NCI-H2171 treated with DMSO at 0.1 percent for 48 hours (cell line): Measurements from ENCODE around the gene TFDP2.
"Not testable (repeated sequence)": the region's sequence is repeated elsewhere in the genome, so short reads cannot be mapped to it uniquely, and the experiment has no call there.

ENCODE experiments used
- DNase-seq: peaks from one replicate; lab custom pipeline; 2025; lab: John Stamatoyannopoulos, UW

Gene TFDP2

DNA sequence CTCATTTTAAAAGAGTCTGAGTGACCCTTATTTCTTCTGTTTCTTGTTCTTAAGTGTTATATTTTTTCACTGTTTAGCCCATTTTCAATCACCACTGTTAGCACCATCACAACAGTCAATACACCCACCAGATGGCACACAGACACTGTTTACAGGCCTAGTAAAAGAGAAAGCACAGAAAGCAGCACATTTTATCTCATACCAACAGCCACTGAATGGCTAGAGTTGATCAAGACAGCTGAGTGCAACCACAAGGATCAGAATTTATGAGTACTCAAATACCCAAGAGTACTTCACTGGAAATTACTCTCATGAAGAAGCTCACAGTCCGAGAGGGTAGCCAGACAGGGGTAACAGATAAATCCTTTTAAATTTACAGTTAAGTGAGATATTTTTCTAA is 127.0 kb downstream of the TFDP2 start:
- DNase-seq, result peak; percentile 79

DNA sequence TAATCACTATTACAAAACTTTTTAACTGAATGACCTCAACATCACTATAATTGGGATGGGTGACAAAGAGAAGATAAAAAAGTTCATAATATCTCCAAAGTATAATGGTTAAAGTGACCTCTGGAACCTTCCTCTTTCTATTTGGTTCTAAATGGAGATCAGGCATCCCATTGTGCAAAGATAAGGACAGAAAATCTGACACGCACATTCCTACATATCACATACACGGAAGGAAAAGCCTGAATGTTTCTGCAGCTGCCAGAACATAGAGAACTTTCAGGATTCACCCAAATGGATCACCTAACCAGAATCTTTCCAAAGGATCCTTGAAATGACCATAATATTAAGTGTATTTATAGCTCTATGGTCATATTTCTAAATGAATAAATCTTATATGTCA is 128.2 kb downstream of the TFDP2 start:
- DNase-seq, result no peak

DNA sequence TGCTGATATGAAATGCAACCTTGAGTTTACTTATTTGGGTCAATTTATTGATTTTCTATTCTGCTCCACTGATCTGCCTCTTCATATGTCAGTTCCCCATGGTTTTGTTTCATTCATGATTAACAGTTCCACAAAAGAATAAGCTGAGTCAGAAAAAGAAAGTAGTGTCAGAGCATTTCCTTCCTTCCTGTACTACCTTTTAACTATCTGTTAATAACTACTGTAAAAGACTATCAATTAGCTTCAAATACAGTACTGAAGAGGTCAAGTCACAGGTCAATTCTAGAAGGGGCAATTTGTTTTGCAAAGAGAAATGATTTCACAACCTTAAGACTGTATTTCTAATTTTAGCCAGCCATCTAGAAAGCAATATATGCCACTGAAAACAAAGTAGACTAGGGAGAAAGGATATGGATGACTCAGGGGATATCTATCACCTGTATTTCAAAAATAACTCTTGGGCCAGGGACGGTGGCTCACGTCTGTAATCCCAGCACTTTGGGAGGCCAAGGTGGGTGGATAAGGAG is 129.5 kb downstream of the TFDP2 start:
- DNase-seq, result no peak

DNA sequence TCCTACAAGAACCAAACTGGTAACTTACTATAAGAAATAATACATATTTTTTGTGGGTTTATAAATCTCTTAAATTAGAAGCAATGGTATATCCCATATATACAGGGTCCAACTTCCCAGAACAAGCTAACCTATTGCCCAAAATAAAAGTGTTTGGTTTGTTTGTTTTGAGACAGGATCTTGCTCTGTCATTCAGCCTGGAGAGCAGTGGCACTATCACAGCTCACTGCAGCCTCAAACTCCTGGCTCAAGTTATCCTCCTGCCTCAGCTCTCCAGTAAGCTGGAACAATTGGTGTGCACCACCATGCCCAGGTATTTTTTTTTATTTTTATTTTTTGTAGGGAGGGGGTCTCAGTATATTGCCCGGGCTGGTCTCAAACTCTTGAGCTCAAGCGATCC is 135.4 kb downstream of the TFDP2 start:
- DNase-seq, result no peak

DNA sequence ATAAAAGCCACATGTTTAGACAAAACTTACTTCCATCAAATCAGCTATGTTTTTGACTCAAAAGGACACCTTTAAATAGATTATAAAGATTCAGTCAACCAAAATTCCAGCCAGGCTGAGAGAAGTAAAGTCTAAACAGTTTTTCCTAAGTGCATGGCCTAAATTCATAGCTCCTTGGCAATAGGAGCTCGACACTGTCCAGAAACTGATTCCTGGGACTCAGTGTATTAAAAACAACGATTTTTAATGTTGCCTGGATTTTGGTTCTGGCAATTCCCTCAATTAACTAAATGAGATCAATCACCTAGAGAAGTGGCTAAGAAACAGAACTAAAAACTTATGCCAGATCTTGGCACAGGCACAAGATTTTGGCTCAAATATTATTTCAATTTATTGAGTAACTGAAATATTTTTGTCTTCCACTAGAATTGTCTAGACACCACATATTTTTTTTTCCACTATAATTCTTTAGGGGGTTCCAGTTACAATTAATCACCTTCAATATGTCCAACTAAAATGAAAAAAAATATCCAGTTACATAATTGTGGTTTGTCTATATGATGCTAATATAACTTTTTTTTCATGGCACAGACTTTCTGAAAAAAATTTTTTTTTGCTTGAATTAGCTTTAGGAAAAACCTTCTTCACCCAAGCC is 135.9 kb downstream of the TFDP2 start:
- DNase-seq, result peak; percentile 15

DNA sequence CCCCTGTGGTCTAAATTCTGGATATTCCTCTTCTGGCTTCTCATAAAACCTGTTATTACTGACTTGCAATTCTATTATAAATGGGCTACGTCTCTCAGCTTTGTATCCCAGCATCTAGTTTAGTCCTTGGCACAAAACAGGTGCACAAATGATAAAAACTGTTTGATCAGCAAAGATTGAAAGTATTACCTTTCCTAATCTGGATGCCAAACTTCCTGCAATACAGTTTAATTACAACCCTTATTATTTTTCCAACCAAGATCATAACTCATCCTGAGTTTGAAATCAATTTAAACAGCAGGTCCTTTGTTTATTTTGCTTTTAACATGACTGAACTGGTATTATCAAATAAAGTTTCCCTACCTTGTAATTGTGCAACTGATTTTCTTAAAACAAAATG is 140.3 kb downstream of the TFDP2 start:
- DNase-seq, result no peak

DNA sequence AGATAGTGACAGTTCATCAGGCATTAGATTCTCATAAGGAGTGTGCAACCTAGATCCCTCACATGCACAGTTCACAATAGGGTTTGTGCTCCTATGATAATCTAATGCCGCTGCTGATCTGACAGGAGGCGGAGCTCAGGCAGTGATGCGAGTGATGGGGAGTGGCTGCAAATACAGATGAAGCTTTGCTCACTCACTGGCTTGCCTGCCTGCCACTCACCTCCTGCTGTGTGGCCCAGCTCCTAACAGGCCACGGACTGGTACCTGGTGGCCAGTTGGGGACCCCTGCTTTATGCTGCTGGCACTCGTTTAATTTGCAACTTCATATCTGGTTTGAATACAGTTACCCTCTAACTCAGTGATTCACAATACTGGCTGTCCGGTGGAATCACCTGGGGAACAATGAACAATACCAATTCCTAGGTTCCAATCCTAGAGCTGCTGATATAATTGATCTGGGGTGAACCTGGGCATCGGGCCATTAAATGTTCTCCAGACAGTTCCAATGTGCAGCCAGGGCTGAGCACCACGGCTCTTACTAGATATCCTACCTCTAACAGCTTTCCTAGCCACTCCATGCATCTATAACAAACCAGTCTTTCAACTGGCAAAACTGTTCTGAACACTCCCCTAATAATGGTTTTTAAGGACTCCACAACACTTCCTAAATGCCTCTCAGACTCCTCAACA is 141.5 kb downstream of the TFDP2 start:
- no peak for DNase-seq

DNA sequence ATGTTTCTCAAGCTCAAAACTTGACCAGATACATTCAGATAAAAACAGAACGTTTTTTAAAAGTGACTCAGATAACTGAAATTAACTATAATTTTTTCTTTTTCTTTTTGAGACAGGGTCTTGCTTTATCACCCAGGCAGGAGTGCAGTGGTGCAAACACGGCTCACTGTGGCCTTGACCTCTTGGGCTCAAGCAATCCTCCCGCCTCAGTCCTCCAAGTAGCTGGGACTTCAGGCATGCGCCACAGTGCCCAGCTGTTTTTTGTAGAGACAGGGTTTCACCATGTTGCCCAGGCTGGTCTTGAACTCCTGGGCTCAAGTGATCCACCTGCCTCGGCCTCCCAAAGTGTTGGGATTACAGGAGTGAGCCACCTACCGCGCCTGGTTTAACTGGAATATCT is 144.4 kb downstream of the TFDP2 start:
- not testable (repeated sequence) for DNase-seq

DNA sequence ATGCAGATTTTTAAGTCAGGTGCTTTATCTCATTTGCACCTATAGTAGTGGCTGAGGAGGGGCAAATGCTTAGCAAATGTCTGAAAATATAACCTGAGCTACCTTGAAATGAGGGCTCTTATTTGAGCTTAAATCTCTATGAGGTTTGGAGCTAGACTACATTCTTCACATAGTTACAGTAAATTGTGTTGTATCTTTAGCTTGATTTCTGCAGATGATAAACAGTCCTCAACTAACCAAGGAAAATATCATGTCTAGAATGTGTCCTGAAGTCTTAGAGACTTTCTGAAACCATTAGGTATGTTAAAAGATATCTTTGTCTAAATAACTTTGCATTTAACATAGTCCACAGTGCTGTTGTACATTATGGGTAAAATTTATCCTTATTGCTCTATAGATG is 145.3 kb downstream of the TFDP2 start:
- no peak for DNase-seq

DNA sequence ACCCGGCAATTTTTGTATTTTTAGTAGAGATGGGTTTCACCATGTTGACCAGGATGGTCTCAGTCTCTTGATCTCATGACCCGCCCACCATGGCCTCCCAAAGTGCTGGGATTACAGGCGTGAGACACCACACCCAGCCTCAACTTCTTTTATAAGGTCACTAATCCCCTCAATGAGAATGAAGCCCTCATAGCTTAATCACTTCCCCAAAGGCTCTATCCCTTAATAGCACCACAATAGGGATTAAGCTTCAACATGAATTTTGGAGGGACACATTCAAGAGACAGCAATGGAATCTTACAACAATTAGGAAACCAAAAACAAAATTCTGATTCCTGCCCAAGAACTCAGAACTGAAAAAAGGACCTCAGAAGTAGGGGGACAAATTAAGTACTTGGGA is 146.1 kb downstream of the TFDP2 start:
- no peak for DNase-seq

DNA sequence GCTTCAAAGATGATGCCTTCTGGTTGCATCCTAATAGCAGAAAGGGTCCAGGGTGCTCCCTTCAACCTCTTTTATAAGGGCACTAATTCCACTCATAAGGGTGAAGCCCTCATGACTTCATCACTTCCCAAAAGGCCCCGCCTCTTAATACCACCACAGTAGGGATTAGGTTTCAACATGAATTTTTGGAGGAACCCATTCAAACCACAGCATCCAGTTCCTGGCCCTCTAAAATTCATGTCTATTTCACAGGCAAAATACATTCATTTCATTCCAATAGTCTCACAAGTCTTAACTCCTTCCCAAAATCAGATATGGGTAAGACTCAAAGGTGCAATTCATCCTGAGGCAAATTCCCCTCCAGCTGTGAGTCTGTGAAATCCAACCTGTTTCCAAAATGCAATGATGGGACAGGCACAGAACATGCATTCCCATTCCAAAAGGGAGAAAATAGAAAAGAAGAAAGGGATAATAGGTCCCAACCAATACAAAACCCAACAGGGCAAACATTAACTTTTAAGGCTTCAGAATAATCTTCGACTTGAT is 148.9 kb downstream of the TFDP2 start:
- DNase-seq, result no peak

DNA sequence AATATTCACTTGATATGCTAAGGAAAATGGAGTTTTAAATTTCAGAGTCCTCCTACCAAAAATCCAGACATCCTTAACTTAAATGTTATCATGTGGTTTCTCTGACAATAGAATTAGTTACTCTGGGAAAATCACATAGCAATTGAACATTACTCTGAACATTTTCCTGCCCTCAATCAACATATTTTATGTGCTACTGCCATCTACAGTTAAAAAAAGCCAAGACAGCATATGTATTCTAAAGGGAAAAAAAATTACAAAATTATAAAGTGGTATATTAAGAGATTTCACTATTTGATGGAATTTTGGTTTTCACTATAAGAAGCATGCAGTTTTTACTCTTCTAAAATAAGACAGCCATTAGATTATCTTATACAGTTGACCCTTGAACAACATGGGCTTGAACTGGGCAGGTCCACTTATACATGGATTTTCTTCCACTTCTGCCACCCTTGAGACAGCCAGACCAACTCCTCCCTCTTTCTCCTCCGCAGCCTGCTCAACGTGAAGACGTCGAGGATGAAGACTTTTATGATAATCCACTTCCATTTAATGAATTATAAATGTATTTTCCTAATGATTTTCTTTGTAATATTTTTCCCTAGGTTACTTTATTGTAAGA is 150.6 kb downstream of the TFDP2 start:
- DNase-seq, result peak; percentile 55

DNA sequence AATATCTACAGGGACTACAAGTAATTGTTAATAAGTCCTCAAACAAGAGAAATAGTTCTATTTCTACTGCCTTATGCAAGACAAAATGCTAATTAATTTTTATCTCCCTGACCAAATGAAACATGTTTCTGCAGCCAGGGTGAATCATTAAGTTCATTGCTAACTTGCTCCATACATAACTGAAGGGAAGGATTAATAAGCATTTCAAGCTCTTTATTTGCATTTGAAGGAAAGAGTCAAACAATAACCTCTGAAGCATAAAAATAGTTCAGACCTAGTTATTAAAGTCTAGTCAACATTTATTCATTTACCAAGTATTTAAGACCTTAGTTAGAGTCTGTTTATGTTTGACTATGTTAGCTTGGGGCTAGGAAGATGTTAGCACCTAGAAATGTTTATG is 152.9 kb downstream of the TFDP2 start:
- no peak for DNase-seq

DNA sequence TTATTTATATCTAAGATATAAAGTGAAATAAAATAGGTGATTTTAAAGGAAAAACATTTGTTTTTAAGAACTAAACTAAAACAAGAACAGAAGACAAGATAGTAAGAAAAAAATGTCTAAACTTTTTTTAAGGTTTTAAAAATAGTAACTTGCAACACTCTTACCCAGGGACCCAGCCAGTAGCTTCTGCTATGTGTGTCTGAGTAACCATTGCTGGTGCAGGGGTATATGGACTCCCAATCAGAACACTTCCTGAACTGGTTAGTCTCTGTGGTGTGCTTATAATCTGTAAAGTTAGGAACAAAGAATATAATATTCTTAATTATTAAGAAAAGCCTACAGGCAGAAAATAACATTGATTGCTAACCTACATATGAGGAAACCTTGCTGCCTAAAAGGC is 154.5 kb downstream of the TFDP2 start:
- DNase-seq, result no peak

DNA sequence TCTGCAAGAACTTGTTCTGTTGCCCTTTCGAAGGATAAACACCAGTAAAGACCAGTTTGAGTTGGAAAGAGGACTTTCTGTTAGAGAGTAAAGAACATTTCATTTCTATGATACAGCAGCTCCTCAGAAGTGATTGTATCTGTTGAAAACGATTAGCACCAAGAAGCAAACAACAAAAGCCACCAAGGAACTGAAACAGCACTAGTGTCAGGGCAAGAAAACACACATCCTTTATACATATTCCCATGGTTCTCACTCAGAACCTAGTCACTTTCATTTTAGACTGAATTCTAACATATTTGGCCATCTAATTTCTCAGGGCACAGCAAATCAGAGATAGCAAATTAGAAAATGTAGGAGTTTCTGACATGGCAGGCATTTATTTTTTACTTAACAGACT is 156.8 kb downstream of the TFDP2 start:
- DNase-seq, result no peak

DNA sequence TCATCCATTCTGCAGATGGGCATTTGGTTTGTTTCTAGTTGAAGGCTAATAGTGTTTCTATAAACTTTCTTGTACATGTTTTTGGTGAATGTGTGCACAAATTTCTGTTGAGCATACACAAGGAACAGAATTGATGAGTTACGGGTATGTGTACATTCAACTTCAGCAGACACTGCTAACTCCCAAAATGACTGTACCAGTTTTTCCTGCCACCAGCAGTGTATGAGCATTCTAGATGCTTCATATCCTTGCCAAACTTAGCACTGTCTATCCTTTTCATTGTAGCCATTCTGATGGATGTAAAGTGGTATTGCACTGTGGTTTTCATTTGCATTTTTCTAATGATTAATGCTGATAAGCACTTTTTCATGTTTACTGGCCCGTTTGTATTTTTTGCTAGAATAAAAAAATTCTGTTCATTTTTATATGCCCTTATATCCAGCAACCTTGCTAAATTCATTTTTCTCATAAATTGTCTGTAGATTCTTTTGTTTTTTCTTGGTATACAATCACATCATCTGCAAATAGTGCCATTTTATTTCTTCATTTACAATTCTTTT is 162.7 kb downstream of the TFDP2 start:
- no peak for DNase-seq

DNA sequence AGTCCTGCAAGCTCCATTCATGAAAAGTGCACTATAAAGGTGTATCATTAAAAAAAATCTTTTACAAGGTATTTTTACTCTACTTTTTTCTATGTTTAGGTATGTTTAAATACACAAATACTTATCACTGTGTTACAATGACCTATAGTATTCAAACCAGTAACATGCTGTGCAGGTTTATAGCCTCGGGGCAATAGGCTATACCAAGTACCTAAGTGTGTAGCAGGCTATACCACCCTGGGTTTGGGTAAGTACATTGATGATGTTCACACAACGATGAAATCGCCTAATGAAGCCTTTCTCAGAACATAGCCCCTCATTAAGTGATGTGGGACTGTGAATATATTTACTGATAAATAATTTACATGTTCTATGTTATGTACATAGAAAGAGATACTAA is 168.3 kb downstream of the TFDP2 start:
- DNase-seq, result no peak

DNA sequence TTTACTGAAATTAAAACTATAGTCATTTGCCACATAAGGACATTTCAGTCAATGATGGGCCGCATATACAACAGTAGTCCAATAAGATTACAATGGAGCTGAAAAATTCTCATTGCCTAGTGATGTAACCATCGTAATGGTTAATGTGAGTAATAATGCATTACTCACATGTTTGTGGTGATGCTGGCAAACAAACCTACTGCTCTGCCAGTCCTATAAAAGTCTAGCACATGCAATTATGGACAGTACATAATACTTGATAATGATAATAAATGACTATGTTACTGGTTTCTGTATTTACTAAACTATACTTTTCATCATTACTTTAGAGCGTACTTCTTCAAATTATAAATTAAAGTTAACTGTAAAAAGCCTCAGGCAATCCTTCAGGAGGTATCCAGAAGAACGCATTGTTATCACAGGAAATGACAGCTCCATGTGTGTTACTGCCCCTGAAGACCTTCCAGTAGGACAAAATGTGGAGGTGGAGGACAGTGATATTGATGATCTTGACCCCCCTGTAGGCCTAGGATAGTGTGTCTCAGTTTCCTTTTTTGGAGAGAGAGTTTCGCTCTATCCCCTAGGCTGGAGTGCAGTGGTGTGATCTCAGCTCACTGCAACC is 170.2 kb downstream of the TFDP2 start:
- no peak for DNase-seq

DNA sequence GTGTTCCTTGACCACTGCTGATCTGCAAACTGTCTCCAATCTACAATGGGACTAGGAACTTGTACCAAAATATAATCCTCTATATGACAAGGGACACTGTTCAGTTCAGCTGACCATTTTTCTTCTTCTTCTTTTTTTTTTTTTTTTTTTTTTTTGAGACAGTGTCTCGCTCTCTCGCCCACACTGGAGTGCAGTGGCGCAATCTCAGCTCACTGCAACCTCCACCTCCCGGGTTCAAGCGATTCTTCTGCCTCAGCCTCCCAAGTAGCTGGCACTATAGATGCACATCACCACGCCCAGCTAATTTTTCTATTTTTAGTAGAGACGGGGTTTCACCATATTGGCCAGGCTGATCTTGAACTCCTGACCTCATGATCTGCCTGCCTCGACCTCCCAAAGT is 174.6 kb downstream of the TFDP2 start:
- not testable (repeated sequence) for DNase-seq

DNA sequence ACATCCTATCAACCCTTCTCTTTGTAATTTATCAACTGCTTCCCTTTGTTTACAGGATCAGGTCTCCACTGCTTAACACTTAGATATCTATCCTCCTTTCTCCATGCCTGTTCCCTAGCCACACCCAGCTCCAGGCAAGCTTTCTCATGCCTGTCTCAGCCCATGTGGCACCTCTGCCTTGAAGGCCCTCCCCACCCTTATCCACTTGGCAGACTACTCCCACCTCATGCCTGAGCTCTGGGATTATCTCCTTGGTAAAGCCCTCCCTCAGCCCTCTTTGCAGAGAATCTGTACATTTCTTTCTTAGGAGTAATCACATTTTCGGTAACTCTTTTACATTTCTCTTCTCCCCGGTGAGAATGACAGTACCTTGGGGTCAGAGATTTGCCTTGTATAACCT is 176.9 kb downstream of the TFDP2 start:
- peak; percentile 49 for DNase-seq

DNA sequence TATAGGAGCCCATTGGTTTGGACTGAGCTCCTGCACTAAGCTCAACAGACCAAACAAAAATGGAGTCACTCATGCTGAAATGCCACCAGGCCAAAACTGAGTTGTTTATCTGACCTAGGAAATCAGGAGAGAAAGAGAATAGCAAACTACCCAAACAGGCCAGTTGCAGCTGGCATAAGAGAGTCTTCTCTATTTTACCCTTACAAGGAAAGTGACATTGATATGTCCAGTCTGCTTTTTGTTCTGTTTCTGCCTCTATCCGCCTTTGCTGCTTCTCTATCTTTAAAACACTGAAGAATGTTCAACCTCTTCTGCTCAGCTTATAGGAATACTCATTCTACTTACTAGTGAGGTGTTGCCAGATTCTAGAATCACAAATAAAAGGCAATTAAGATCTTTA is 177.8 kb downstream of the TFDP2 start:
- DNase-seq, result no peak

DNA sequence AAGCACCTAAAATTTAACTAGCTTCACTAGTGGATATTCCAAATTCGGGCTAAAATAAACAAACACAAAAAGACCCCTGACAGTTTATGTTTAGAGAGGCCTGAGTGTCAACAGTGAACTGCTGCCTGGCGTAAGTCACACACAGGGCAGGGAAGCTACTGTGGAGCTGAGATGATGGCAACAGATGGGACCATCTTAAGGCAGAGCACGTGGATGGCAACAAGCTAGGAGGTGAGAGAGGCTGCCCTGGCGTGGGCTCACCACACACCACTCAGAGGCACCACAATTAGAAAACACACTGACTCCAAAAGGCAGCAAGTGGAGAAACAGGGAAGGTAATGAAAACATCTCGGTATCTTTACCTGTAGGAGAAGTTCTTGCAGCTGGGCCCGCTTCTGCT is 179.6 kb downstream of the TFDP2 start:
- peak; percentile 30 for DNase-seq
